GM21367 (cell line): ENCODE measurements around the gene PKP1.

Experiments
- ATAC-seq: cut with Tn5 transposase; IDR thresholded peaks from one replicate; pipeline ENCODE4 v1.9.1; 2021; ENCODE audit not compliant: unreplicated experiment

Gene PKP1

DNA sequence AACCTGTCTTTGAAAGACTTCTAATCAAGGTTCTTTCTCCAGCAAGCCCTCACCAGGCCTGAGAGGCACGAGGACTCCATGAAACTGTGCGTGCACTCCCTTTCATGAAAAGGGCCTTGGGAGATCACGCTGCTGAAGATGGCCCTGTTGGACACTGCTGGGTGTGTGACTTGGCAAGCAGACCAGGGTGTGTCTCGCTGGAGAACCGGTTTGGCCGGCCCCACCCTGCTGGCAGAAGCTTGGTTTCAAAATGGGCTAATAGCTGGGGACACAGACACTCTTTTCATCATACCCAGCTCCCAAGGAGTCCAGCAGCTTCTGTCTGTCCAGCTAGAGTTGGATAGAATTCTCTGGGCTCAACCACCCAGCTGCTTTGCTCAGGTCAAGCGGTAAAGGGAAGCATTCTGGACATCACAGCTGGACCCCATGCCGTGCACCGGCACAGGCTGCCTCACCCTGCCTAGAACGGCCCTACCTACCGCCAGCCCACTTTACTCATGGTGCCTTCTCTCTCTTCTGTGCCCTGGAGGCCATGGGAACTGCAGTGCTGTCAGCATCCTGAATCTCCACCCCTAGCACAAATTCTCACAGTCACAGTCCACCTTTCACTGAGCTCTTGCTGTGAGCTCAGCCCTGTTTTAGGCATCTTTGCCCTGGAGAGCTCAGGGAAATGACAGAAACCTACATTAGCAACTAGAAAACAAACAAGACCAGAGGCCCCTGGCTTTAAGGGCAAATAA, 24.6 kb downstream of the PKP1 start:
- ATAC-seq, result no peak

DNA sequence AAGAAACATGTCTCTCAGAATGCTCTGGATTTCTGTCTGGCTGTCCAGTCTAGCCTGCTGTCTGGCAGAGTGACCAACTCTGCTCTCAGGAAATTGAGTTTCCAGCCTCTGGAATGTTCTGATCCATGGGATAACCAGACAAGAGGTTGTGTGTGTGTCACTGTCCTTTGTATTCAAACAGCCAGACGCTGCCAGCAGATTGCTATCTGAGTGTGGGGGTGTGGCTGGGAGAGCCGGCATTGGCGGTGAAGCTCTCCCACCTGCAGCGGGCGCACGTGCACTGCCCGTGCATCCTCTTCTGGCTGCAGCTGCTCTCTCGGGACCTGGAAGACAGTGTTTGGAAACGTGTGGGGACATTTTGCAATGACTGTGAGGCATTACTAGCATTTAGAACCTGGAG, 26.1 kb downstream of the PKP1 start:
- no peak for ATAC-seq

DNA sequence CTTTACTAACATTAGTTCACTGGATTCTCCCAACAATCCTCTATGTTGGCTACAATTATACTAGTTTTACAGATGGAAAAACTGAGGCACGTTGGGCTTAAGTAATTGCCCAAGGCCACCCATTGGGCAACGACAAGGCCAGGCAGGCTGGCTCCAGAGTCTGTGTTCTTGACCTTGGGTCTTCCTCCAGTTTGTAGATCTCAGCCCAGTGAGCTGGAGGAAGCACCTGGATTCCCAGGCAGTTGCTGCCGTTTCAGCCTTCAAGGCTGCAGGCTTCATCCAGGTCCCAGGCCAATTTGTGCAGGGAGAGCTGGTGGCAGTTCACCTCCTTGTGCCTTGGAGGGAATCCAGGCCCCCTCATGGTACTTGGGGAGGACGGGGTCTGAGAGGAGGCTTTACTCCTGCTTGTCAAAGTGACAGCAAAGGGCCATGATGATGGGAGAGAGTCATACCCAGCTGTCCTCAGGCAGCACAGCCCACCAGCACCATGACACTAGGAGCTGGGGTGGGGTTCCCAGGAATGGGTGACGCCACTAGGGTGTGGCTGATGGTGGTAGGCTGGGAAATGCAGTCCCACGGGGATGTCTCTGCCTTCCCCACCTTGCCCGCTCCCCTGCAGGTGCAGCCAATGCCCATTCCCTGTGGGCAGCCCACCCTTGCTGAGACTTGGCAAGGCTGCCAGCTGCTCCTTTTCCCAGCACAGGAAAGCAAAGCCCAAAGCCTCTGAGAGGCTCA, 27.1 kb downstream of the PKP1 start:
- ATAC-seq, result no peak

DNA sequence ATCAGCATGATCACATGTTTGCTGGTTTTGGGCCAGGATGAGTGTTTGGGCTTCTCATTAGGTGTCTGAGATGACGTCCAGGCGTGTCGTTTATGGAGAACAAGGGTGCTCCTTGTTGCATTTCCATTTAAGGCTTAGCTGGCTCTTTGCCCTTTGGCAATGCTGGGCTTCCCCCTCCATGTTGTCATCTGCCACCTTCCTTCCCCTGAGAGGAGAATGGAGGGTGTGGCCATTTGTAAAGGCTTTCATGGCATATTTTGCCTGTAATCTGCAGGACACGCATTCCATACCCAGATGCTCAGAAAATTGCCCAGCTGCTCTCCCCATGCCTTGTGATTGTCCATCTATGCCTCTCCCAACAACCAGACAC, 27.7 kb downstream of the PKP1 start:
- no peak for ATAC-seq

DNA sequence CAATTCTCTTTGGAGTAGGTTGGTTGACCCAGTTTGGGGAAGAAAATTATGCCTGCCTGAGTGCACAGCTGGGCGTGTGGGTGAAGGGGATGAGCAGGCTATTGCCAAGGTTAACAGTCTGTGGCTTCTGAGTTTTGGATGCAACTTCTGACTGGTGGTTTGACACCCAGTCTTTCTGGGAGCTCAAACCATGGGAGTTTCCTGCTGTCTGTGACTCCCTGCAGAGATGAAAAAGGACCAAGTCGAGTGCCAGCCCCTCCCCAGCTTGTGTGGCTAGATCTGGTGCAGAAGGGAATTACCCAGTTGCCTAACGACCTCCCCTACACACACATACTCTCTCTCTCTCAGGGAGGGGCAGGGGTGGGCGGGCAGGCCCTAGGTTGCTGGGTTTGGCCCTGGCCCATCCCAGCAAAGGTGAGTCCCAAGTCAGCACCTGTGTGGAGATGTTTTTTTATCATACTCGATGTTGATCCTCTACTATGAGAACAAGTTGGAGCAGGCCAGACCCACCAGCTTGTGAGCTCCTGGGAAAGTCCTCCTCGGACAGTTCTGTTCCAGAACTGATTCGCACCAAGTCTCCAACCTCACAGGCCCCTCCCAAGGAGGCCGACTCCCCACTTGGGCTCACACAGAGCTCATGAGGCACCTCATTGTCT, 28.2 kb downstream of the PKP1 start:
- ATAC-seq, result no peak

DNA sequence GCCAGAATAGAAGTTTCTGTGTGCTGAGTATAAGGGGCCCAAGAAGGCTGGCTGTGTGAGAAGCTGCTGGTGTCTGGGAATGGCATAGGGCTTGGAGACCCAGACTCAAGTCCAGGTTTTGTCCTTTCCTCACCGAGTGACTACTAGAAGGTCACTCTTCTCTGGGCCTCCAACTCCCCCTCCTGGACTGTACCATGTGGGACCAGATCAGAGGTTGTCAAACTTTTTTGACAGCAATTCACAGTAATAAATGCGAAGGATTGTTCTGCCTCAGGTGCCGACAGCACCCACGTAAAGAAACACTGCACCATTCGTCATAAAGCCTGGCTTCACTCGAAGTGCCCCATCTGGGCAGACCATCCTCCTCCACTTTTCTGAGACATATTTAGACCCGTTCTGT, 29.0 kb downstream of the PKP1 start:
- ATAC-seq, result no peak

DNA sequence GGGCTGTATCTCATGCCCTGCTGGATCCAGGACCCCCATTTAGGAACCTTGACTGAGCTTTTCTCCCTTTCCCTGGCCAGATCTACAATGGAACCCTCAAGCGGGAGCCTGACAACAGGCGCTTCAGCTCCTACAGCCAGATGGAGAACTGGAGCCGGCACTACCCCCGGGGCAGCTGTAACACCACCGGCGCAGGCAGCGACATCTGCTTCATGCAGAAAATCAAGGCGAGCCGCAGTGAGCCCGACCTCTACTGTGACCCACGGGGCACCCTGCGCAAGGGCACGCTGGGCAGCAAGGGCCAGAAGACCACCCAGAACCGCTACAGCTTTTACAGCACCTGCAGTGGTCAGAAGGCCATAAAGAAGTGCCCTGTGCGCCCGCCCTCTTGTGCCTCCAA, 29.8 kb downstream of the PKP1 start:
- no peak for ATAC-seq

DNA sequence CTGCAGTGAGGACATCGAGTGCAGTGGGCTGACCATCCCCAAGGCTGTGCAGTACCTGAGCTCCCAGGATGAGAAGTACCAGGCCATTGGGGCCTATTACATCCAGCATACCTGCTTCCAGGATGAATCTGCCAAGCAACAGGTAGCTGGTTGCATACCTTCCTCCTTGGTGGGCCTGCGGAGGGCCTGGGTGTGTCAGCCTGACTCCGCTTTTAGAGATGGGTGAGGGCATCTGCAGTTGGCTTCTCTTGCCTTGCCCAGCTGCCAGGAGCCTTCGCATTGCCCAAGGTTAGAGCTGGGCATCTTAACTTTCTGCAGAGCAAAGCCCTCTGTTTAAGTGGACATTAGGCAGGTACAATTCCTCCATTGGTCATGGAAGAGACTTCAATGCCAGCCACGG, 33.2 kb downstream of the PKP1 start:
- no peak for ATAC-seq

DNA sequence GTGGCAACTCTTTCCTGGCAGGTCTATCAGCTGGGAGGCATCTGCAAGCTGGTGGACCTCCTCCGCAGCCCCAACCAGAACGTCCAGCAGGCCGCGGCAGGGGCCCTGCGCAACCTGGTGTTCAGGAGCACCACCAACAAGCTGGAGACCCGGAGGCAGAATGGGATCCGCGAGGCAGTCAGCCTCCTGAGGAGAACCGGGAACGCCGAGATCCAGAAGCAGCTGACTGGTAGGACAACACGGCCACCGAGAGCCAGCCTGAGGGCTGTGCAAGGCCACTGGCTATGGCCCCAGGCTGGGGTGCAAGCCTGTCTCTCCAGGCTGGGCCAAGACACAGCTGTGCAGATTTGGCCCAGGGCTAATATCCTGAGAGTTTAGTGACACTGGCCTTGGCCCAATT, 34.2 kb downstream of the PKP1 start:
- ATAC-seq, result no peak

DNA sequence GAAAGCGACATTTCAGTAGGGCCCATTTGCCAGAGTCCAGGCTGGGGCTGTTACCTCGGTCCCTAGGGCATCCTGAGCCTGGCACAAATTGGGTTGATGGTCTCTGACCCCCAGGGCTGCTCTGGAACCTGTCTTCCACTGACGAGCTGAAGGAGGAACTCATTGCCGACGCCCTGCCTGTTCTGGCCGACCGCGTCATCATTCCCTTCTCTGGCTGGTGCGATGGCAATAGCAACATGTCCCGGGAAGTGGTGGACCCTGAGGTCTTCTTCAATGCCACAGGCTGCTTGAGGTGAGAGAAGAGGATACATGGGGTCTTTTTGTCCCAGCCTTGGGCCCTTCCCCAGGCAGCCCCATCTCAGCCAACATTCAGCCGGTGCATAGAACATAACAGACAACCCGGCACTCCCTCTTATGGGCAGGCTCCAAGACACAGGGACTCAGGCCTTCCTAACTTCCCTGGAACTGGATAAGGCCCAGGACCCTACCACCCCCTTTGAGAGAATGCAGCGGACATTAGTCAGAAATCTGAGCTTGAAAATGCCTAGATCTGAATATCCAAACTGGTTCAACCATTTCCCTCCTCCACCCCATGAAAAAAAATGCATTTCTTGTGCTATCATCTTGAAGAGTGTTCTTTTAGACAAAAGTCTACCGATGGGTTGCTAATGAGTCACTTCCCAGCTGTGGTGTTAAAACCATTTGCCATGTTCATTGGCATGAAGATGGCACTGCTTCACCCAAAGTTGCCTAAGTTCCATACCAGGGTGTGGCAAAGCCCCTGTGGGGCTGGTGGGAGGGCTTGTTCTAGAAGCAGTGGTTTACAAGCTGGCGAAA, 35.4 kb downstream of the PKP1 start:
- ATAC-seq, result no peak

DNA sequence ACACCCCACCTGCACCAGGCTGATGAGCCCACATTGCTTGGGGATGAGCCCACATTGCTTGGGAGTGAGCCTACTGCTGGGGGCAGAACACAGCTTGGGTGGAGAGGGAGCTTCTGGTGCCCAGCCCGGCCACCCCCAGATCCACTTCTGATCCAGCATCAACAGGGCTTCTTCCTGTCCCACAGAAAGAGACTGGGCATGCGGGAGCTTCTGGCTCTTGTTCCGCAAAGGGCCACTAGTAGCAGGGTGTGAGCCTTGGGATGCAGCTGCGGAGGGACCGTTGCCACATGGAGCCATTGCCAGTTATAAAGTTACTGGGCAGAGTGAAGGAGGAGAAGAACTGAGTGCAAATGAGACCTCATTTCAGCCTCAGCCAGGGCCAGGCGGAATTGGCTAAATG, 36.3 kb downstream of the PKP1 start:
- no peak for ATAC-seq

DNA sequence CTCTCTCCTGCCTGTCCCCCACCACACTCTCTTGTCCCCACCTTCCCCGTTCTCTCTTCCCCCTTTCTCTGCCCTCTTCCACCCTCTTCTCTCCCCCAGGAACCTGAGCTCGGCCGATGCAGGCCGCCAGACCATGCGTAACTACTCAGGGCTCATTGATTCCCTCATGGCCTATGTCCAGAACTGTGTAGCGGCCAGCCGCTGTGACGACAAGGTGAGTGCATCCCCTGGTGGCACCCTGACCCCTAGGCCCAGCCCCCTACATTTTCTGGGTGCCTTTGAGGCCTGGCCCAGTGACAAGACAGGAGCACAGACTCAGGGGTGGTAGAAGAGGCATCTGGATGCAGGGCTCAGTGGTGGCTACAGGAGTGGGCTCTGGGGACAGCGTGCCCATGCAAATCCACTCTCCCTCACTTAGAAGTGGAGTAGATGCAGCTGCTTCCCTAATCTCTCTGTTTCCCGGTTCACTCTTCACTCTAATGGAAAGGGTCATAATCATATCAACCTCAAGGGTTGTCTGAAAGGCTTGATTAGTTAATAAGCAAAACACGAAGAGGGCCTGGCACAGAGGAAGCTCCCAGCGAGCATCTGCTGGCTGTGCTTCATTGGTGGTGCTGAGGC, 37.0 kb downstream of the PKP1 start:
- ATAC-seq, result no peak

DNA sequence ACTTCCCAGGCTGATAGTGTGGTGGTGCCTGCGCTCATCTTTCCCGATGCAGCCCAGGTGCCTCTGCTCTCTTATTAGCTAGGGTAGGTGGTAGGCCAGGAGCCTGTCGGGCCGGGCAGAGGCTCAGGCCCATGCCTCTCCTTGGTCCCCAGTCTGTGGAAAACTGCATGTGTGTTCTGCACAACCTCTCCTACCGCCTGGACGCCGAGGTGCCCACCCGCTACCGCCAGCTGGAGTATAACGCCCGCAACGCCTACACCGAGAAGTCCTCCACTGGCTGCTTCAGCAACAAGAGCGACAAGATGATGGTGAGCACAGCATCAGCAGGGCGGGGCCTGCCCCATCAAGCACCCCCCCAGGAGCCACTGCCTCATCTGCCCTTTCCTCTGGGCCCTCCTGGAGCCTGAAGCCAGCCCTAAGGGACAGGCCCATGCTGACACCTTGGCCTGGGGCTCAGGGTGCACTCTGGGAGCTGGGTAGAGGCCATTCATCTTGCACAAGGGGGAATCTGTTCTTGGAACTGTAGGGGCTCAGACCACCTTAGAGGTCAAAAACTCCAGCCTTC, 38.6 kb downstream of the PKP1 start:
- no peak for ATAC-seq

DNA sequence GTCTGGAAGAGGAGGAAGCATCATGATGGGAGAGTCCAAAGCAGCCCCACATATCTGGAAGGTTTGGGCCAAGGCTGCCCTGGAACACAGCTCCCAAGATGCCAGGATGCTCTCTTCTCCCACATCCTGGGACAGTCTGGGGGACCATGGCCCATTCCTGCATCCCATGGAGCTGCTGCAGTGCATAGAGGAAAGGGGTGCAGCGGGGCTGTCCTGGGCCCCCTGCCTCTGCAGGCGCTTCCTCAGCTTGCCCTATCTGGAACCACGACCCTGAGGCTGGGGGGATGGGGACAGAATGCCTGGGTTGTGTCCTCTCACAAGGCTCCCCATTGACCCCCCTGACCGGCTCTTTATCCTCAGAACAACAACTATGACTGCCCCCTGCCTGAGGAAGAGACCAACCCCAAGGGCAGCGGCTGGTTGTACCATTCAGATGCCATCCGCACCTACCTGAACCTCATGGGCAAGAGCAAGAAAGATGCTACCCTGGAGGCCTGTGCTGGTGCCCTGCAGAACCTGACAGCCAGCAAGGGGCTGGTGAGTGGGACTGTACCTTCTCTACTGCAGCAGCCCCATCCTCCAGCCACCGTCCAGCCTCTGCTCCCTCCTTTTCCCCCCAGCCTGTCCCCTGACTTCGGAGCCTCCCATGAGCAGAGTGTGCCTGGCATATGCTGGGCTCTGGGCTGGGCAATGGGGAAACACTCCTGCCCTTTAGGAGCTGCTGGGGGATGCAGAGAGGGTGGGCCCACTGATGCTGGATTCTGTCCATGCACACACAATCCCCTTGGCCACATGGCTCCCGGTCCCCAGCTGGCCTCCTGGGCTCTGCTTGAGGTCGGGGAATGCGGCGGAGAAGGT, 39.6 kb downstream of the PKP1 start:
- no peak for ATAC-seq

DNA sequence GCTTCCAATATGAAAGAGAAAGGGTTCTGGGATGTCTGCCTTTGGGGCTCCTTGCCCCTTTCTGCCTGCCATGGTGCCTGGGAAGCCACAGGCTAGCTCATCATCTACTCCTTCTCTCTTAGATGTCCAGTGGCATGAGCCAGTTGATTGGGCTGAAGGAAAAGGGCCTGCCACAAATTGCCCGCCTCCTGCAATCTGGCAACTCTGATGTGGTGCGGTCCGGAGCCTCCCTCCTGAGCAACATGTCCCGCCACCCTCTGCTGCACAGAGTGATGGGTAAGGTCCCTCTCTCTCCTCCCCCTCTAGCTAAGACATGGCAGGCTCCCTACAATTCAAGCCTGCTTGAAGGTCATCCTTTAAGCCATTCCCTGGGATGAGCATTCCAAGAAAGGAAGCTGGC, 41.0 kb downstream of the PKP1 start:
- ATAC-seq, result no peak

DNA sequence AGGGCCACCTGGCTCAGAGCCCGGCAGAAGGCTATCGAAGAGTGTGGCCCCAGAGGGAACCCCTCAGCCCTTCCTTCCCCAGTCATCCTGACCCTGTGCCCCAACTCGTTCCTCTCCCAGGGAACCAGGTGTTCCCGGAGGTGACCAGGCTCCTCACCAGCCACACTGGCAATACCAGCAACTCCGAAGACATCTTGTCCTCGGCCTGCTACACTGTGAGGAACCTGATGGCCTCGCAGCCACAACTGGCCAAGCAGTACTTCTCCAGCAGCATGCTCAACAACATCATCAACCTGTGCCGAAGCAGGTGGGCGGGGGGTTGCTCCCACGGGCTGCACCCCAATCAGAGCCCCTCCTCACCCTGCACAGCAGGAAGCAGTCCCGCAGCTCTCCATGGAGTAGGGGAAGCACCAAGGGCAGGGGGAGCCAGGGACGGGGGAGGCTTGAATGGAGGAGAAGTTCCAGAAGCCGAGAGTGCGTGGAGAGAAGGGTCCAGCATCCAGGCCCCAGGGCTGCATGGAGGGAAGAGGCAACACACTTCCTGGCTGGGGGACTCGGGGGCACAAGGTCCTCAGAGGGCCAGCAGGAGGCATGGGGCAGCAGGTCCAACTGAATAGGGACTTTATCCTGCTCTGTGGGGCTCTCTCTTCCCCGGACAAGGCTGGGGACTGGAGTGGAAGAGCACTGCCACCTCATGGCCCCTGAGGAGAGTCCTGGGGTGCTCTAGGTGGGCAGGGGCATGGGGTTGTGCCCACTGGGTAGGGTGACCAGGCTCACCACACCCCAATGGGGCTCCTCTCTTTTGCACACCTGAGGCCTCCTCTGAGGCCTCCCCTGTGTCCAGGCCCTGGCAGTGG, 41.7 kb downstream of the PKP1 start:
- no peak for ATAC-seq

DNA sequence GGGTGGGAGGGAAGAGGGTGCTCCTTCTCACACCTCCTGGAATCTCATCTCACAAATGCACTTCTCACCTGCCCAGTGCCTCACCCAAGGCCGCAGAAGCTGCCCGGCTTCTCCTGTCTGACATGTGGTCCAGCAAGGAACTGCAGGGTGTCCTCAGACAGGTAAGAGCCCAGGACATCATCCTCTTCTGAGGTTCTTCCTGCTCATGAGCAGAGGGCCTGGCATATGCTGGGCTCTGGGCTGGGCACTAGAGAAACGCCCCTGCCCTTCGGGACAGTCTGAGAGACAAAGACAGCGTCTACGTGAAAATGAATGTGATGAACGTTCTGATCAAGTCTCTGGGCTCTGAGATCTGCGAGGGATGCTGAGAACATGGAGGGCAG, 42.4 kb downstream of the PKP1 start:
- no peak for ATAC-seq

DNA sequence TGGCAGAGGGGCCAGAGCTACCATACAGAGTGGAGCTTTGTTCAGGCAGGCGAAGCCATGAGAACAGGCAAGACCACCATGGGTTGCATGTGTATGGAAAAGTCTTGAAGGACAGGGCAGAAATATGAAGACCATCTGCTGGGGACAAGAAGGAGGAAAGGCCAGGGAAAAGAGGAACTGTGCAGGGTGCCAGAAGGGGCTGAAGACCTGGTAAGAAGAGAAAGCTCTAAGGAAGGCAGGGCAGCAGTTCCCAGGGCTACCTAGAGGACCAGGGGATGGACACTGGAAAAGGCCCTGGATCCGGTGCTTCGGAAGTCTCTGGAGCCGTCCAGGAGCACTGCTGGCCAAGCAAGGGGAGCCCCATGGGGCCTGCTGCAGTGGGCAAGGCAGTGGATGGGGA, 43.4 kb downstream of the PKP1 start:
- no peak for ATAC-seq

DNA sequence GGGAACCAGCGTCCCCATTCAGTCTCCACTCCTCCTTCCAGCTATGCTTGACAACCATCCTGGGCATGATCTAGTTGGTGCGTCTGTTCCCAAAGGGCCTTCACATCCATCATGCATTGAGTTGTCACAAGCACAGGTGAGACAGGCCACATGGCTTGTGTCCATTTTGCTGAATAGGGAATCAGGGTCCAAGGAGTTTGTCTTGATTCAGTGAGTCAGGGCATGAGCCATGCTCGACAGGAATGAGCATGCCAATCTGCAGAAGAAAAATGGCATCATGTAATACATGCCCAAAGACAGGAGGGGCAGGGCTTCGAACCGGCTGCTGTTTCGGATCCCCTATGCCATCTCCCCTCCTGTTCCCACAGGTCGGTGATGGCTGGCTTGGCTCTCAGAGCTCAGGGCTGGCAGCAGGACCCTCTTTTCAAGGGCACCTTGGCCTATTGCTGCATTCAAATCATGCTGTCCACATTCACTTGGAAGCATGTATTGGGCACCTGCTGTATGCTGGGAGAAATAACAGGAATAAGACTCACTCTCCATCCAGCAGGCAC, 44.5 kb downstream of the PKP1 start:
- ATAC-seq, result no peak
